Cardiac fibroblast (primary cell): ENCODE measurements around the gene SH3RF3.
A peak's percentile ranks its signal among the peaks of the same experiment; 100 is the strongest.

Experiments
- DNase-seq, 2 donors: peaks; one replicate each; pipeline versions ENCODE4 v3.0.0 to v3.0.0-alpha.2; 2010; ENCODE audit warnings: low read depth in 2 of 2
- H3K4me3 ChIP-seq, 2 donors: replicated peaks in 1 of 2; 1 replicate in 1 of 2; 2 replicates in 1 of 2; pipeline ENCODE4 v1.5.1; 2011; ENCODE audit warnings: low read depth in 2 of 2, low read length in 2 of 2, mild to moderate bottlenecking in 2 of 2, moderate library complexity in 1 of 2
- TF ChIP-seq, protein P1 (sequence below): IDR thresholded peaks from one replicate; pipeline ENCODE4 v1.5.1; 2011; ENCODE audit warnings: low read depth, mild to moderate bottlenecking, low read length, inconsistent platforms

Gene SH3RF3

DNA sequence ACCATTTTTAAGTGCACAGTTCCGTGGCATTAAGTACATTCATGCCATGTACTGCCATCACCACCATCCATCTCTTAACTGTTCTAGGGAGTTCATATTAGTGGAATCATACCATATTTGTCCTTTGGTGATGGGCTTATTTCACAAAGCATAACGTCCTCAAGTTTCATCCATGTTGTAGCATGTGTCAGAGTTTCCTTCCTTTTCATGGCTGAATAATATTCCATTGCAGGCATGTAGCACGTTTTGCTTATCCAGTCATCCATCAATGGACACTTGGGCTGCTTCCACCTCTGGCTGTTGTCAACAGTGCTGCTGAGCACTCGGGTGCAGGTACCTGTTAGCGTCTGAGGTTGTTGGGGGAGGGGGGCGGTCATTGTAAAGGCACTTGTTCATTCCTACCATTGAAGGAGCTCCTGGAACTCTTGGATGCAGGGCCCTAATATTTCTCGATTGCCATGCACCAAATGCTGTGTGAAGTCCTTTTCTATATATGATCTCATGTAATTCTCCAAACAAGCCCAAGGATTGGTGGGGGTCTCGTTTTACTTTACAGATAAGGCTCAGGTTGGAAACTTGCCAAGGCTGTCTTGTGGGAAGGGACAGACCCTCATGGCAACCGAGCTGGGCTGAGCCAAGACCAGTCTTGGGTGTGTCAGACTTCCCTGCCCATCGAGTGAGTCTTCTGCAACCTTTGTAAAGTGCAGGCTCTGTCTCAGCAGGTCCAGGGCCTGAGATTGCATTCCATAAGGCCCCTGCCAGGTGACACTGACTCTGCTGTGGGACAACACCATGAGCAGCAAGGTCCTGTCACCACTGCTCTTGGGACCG is 42.9 kb upstream of the SH3RF3 start:
- H3K4me3 ChIP-seq, result no peak overlapping the region
- TF ChIP-seq, protein P1, sequence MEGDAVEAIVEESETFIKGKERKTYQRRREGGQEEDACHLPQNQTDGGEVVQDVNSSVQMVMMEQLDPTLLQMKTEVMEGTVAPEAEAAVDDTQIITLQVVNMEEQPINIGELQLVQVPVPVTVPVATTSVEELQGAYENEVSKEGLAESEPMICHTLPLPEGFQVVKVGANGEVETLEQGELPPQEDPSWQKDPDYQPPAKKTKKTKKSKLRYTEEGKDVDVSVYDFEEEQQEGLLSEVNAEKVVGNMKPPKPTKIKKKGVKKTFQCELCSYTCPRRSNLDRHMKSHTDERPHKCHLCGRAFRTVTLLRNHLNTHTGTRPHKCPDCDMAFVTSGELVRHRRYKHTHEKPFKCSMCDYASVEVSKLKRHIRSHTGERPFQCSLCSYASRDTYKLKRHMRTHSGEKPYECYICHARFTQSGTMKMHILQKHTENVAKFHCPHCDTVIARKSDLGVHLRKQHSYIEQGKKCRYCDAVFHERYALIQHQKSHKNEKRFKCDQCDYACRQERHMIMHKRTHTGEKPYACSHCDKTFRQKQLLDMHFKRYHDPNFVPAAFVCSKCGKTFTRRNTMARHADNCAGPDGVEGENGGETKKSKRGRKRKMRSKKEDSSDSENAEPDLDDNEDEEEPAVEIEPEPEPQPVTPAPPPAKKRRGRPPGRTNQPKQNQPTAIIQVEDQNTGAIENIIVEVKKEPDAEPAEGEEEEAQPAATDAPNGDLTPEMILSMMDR, result no peak
- DNase-seq, result no peak

DNA sequence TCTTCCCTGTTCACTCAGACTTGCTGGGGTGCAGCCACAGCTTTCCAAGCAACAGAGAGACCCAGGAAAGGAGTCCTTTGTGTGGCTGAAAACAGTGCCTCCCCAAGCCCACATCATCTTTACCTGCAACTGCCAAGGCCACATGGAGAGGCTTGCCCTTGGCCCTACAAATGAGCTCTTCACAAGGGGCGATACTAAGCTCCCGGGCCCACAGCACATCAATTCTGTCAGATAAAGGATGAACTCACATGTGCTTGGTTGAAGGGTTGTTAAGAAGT is 42.3 kb upstream of the SH3RF3 start:
- H3K4me3 ChIP-seq, result no peak overlapping the region
- TF ChIP-seq, protein P1, result no peak
- no peak for DNase-seq

DNA sequence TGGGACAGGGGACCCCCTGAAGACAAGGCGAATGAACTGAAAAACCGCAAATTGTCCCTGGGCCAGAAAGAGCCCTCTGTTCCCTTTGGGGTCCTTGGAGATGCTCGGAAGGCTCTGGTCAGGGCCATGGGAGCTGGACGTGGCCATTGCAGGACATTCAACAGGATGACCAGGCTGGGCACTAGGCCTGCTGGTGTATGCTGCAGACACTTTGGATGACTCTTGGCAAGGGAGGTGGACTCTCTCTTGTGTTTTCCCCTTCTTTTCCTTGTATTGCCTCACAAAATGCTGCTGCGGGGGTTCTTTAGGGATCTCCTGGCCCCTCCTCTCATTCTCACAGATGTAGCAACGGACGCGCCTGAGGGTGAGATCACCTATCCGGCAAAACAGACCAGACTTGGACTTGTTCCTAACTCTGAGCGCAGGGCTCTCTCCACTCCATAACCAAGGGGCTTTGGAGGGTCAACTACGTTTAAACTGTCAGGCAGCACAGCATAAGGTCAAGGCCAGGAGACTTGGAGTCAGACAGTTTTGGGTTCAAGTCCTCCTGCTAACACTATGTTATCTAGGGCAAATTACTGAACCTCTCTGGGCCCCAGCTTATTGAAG is 41.8 kb upstream of the SH3RF3 start:
- TF ChIP-seq, protein P1, result no peak
- no peak overlapping the region for H3K4me3 ChIP-seq
- peak in 1 of 2 donors; percentile 5 for DNase-seq

GRCh38 chr2:109089602-109090300 is 39.3 kb upstream of the SH3RF3 start:
- DNase-seq, result peak in 1 of 2 donors; percentile 39
- no peak overlapping the region for H3K4me3 ChIP-seq
- TF ChIP-seq, protein P1, result no peak

DNA sequence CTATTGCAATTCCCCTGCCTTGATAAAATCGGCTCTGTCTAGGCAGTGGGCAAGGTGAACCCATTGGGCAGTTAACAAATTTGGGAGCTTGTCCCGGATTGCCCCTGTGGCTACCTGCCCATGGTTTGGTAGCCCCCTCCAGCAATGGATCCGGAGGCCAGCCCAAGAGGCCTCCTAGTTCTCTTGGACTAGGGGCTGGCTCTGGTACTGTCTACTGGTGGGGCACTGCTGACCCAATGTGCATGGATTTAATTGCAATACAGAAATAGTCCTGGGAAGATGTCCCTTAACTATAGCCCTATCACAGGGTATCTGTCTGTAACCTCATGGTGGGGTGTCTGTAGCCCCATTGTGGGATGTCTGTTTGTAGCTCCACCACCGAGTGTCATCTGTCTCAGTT is 37.5 kb upstream of the SH3RF3 start:
- H3K4me3 ChIP-seq, result no peak overlapping the region
- TF ChIP-seq, protein P1, result no peak
- no peak for DNase-seq

GRCh38 chr2:109094144-109094543 is 34.9 kb upstream of the SH3RF3 start:
- TF ChIP-seq, protein P1, result no peak
- H3K4me3 ChIP-seq, result no peak overlapping the region
- DNase-seq, result no peak
